WTC11 (cell line): Measurements from ENCODE around the gene KBTBD13. TPM values are rescaled to one million over a fixed set of nuclear protein-coding genes. Genes with fewer than 3 reads are reported as not detected.

Experiments
- ATAC-seq: fragments of 200-7000 bp; cut with Tn5 transposase; 2 replicates; pipeline ENCODE4 v1.10.0; 2021; ENCODE audit warnings: mild to moderate bottlenecking, moderate library complexity
- CTCF ChIA-PET: fragments of 300-600 bp; sonication (Branson Sonifier 250); formaldehyde crosslinking; loops from one replicate; lab custom pipeline; 2021; ENCODE audit warnings: antibody characterized with exemption; lab: Charles Lee
- POLR2A ChIA-PET: fragments of 350-600 bp; sonication (Branson Sonifier 250); formaldehyde crosslinking; loops from one replicate; lab custom pipeline; 2021; ENCODE audit warnings: antibody characterized with exemption; lab: Charles Lee
- DNase-seq: peaks from one replicate; pipeline ENCODE4 v3.0.0; 2021; ENCODE audit warnings: low spot score
- H3K27ac Mint-ChIP-seq: 2 replicates; pipeline ENCODE4 v1.8.0; 2021; ENCODE audit warnings: mixed read lengths
- H3K27me3 Mint-ChIP-seq: 2 replicates; pipeline ENCODE4 v1.8.0; 2021; ENCODE audit warnings: low read depth, mild to moderate bottlenecking, moderate library complexity, mixed read lengths
- H3K36me3 Mint-ChIP-seq: 2 replicates; pipeline ENCODE4 v1.8.0; 2021; ENCODE audit warnings: mixed read lengths
- H3K4me1 Mint-ChIP-seq: 2 replicates; pipeline ENCODE4 v1.8.0; 2022; ENCODE audit warnings: mixed read lengths
- H3K4me3 Mint-ChIP-seq: 2 replicates; pipeline ENCODE4 v1.8.0; 2021; ENCODE audit warnings: mild to moderate bottlenecking, moderate library complexity, mixed read lengths
- H3K9me3 Mint-ChIP-seq: 2 replicates; pipeline ENCODE4 v1.8.0; 2021; ENCODE audit warnings: mixed read lengths
- CREM ChIP-seq: sonication (generic); formaldehyde crosslinking; IDR thresholded peaks from 2 replicates; pipeline ENCODE4 v1.8.1; 2022; ENCODE audit warnings: mild to moderate bottlenecking, missing genetic modification reagents, moderate library complexity
- FOXK1 ChIP-seq: sonication (generic); formaldehyde crosslinking; IDR thresholded peaks from 2 replicates; pipeline ENCODE4 v1.8.0; 2022; ENCODE audit warnings: mild to moderate bottlenecking, moderate library complexity, missing genetic modification reagents
- IRF2 ChIP-seq: sonication (generic); formaldehyde crosslinking; IDR thresholded peaks from 2 replicates; pipeline ENCODE4 v1.8.0; 2022; ENCODE audit warnings: low read depth, missing genetic modification reagents, borderline replicate concordance
- NFYB ChIP-seq: sonication (generic); formaldehyde crosslinking; conservative IDR thresholded peaks from 2 replicates; pipeline ENCODE4 v1.8.0; 2022; ENCODE audit warnings: low read depth, missing genetic modification reagents
- OVOL2 ChIP-seq: fragments of 250-450 bp; sonication (Bioruptor Pico); IDR thresholded peaks from 2 replicates; pipeline ENCODE4 v1.9.0; 2021; ENCODE audit warnings: mild to moderate bottlenecking, borderline replicate concordance
- SOX15 ChIP-seq: fragments of 250-450 bp; sonication (Bioruptor Pico); IDR thresholded peaks from 2 replicates; pipeline ENCODE4 v1.9.0; 2021; ENCODE audit warnings: mild to moderate bottlenecking
- ZNF232 ChIP-seq: sonication (generic); formaldehyde crosslinking; IDR thresholded peaks from 2 replicates; pipeline ENCODE4 v1.8.0; 2022; ENCODE audit warnings: mild to moderate bottlenecking, missing genetic modification reagents
- ZNF263 ChIP-seq: sonication (generic); formaldehyde crosslinking; IDR thresholded peaks from 2 replicates; pipeline ENCODE4 v1.8.1; 2022; ENCODE audit warnings: low read depth, mild to moderate bottlenecking, moderate library complexity, missing genetic modification reagents
- total RNA-seq: library from RNA; stranded (reverse); gene quantifications from 3 replicates; pipeline ENCODE4 v1.2.3, GENCODE V29; 2021
- TF ChIP-seq, protein P1 (sequence below): sonication (generic); formaldehyde crosslinking; IDR thresholded peaks from 2 replicates; pipeline ENCODE4 v1.8.1; 2023; ENCODE audit warnings: mild to moderate bottlenecking, missing genetic modification reagents, borderline replicate concordance
- TF ChIP-seq, protein P2 (sequence below): sonication (generic); formaldehyde crosslinking; IDR thresholded peaks from 2 replicates; pipeline ENCODE4 v1.8.1; 2022; ENCODE audit warnings: low read depth, missing genetic modification reagents, borderline replicate concordance
- TF ChIP-seq, protein P3 (sequence below): sonication (generic); formaldehyde crosslinking; IDR thresholded peaks from 2 replicates; pipeline ENCODE4 v1.8.0; 2023; ENCODE audit warnings: mild to moderate bottlenecking, missing genetic modification reagents
- TF ChIP-seq, protein P4 (sequence below): sonication (generic); formaldehyde crosslinking; IDR thresholded peaks from 2 replicates; pipeline ENCODE4 v1.8.0; 2022; ENCODE audit warnings: mild to moderate bottlenecking, missing genetic modification reagents
- TF ChIP-seq, protein P5 (sequence below): sonication (generic); formaldehyde crosslinking; IDR thresholded peaks from 2 replicates; pipeline ENCODE4 v1.8.0; 2023; ENCODE audit warnings: missing genetic modification reagents
- TF ChIP-seq, protein P6 (sequence below): fragments of 250-450 bp; sonication (Bioruptor Pico); IDR thresholded peaks from 2 replicates; pipeline ENCODE4 v1.9.0; 2021; ENCODE audit warnings: mild to moderate bottlenecking
- TF ChIP-seq, protein P7 (sequence below): sonication (generic); formaldehyde crosslinking; IDR thresholded peaks from 2 replicates; pipeline ENCODE4 v1.8.1; 2023; ENCODE audit warnings: mild to moderate bottlenecking, missing genetic modification reagents, moderate library complexity
- TF ChIP-seq, protein P8 (sequence below): sonication (generic); formaldehyde crosslinking; IDR thresholded peaks from 2 replicates; pipeline ENCODE4 v1.8.0; 2022; ENCODE audit warnings: mild to moderate bottlenecking, missing genetic modification reagents
- TF ChIP-seq, protein P9 (sequence below): sonication (generic); formaldehyde crosslinking; IDR thresholded peaks from 2 replicates; pipeline ENCODE4 v1.8.1; 2022; ENCODE audit warnings: mild to moderate bottlenecking, moderate library complexity, missing genetic modification reagents
- TF ChIP-seq, protein P10 (sequence below): sonication (generic); formaldehyde crosslinking; conservative IDR thresholded peaks from 2 replicates; pipeline ENCODE4 v1.8.1; 2022; ENCODE audit warnings: mild to moderate bottlenecking, missing genetic modification reagents

KBTBD13 gene
- total RNA-seq, 1 experiment from 2014 or later: not detected

DNA sequence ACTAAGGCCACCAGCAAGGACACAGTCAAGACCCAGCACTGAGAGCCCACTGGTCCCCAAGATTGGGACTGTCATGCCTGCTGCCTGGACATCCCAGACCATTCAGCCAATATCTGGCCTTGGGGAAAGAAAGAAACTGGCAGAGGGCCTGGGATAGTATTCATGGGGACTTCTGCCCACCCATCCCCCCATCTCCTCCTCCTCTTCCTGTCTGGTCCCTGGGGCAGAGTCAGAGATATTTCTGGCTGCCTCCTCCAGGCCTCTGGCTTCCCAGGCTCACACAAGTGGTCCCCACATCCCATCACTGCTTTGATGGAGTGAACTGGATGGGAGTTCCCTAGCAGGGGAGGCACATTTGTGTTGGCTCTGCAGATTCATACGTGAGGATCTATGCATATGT, 4.5 kb upstream of the KBTBD13 start (continued):
- TF ChIP-seq, protein P1, sequence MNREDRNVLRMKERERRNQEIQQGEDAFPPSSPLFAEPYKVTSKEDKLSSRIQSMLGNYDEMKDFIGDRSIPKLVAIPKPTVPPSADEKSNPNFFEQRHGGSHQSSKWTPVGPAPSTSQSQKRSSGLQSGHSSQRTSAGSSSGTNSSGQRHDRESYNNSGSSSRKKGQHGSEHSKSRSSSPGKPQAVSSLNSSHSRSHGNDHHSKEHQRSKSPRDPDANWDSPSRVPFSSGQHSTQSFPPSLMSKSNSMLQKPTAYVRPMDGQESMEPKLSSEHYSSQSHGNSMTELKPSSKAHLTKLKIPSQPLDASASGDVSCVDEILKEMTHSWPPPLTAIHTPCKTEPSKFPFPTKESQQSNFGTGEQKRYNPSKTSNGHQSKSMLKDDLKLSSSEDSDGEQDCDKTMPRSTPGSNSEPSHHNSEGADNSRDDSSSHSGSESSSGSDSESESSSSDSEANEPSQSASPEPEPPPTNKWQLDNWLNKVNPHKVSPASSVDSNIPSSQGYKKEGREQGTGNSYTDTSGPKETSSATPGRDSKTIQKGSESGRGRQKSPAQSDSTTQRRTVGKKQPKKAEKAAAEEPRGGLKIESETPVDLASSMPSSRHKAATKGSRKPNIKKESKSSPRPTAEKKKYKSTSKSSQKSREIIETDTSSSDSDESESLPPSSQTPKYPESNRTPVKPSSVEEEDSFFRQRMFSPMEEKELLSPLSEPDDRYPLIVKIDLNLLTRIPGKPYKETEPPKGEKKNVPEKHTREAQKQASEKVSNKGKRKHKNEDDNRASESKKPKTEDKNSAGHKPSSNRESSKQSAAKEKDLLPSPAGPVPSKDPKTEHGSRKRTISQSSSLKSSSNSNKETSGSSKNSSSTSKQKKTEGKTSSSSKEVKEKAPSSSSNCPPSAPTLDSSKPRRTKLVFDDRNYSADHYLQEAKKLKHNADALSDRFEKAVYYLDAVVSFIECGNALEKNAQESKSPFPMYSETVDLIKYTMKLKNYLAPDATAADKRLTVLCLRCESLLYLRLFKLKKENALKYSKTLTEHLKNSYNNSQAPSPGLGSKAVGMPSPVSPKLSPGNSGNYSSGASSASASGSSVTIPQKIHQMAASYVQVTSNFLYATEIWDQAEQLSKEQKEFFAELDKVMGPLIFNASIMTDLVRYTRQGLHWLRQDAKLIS (CRISPR knock-in tag): no peak

DNA sequence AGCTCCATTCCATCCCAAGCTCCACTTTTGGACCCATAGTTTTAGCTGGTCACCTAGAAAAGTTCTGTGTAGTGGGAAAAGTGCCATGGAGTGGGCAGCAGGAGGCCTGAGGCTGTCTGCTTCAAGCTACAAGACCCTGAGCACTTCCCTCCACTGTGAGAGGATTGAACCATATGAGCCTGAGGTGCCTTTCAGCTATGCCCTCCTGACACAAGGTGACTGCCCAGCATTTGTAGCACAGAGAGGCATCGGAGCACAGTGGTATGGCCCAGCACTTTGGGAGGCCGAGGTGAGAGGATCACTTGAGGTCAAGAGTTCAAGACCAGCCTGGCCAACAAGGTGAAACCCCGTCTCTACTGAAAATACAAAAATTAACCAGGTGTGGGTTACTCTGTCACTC, 3.9 kb upstream of the KBTBD13 start:
- Mint-ChIP-seq H3K36me3 (peaks cover 4% of the 10 kb centered on the region; the same call in 1 of the 2 replicates), H3K27ac (no peak overlapping the region), H3K27me3 (peaks cover 14% of the 10 kb centered on the region), H3K9me3 (peaks cover 11% of the 10 kb centered on the region), H3K4me3 (no peak overlapping the region), H3K4me1 (peaks cover 19% of the 10 kb centered on the region)
- ChIA-PET CTCF (interaction anchor here (1.1 kb wide), 1 partner anchor 14 kb away, joined by 3 read pairs; no protein-coding TSS in a partner anchor), POLR2A (no interaction called here)
- DNase-seq (no peak), ATAC-seq (no peak)
- TF ChIP-seq, protein P2, sequence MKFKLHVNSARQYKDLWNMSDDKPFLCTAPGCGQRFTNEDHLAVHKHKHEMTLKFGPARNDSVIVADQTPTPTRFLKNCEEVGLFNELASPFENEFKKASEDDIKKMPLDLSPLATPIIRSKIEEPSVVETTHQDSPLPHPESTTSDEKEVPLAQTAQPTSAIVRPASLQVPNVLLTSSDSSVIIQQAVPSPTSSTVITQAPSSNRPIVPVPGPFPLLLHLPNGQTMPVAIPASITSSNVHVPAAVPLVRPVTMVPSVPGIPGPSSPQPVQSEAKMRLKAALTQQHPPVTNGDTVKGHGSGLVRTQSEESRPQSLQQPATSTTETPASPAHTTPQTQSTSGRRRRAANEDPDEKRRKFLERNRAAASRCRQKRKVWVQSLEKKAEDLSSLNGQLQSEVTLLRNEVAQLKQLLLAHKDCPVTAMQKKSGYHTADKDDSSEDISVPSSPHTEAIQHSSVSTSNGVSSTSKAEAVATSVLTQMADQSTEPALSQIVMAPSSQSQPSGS (CRISPR knock-in tag): no peak
- TF ChIP-seq, protein P3, sequence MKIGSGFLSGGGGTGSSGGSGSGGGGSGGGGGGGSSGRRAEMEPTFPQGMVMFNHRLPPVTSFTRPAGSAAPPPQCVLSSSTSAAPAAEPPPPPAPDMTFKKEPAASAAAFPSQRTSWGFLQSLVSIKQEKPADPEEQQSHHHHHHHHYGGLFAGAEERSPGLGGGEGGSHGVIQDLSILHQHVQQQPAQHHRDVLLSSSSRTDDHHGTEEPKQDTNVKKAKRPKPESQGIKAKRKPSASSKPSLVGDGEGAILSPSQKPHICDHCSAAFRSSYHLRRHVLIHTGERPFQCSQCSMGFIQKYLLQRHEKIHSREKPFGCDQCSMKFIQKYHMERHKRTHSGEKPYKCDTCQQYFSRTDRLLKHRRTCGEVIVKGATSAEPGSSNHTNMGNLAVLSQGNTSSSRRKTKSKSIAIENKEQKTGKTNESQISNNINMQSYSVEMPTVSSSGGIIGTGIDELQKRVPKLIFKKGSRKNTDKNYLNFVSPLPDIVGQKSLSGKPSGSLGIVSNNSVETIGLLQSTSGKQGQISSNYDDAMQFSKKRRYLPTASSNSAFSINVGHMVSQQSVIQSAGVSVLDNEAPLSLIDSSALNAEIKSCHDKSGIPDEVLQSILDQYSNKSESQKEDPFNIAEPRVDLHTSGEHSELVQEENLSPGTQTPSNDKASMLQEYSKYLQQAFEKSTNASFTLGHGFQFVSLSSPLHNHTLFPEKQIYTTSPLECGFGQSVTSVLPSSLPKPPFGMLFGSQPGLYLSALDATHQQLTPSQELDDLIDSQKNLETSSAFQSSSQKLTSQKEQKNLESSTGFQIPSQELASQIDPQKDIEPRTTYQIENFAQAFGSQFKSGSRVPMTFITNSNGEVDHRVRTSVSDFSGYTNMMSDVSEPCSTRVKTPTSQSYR (CRISPR knock-in tag): no peak
- TF ChIP-seq, protein P4, sequence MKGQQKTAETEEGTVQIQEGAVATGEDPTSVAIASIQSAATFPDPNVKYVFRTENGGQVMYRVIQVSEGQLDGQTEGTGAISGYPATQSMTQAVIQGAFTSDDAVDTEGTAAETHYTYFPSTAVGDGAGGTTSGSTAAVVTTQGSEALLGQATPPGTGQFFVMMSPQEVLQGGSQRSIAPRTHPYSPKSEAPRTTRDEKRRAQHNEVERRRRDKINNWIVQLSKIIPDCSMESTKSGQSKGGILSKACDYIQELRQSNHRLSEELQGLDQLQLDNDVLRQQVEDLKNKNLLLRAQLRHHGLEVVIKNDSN (CRISPR knock-in tag): no peak
- TF ChIP-seq IRF2 (CRISPR knock-in tag) (no peak), NFYB (CRISPR knock-in tag) (no peak), ZNF232 (no peak), ZNF263 (CRISPR knock-in tag) (no peak), CREM (CRISPR knock-in tag) (no peak), SOX15 (CRISPR knock-in tag) (no peak), OVOL2 (CRISPR knock-in tag) (no peak), FOXK1 (CRISPR knock-in tag) (no peak)
- TF ChIP-seq, protein P5, sequence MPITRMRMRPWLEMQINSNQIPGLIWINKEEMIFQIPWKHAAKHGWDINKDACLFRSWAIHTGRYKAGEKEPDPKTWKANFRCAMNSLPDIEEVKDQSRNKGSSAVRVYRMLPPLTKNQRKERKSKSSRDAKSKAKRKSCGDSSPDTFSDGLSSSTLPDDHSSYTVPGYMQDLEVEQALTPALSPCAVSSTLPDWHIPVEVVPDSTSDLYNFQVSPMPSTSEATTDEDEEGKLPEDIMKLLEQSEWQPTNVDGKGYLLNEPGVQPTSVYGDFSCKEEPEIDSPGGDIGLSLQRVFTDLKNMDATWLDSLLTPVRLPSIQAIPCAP (CRISPR knock-in tag): no peak
- TF ChIP-seq, protein P6, sequence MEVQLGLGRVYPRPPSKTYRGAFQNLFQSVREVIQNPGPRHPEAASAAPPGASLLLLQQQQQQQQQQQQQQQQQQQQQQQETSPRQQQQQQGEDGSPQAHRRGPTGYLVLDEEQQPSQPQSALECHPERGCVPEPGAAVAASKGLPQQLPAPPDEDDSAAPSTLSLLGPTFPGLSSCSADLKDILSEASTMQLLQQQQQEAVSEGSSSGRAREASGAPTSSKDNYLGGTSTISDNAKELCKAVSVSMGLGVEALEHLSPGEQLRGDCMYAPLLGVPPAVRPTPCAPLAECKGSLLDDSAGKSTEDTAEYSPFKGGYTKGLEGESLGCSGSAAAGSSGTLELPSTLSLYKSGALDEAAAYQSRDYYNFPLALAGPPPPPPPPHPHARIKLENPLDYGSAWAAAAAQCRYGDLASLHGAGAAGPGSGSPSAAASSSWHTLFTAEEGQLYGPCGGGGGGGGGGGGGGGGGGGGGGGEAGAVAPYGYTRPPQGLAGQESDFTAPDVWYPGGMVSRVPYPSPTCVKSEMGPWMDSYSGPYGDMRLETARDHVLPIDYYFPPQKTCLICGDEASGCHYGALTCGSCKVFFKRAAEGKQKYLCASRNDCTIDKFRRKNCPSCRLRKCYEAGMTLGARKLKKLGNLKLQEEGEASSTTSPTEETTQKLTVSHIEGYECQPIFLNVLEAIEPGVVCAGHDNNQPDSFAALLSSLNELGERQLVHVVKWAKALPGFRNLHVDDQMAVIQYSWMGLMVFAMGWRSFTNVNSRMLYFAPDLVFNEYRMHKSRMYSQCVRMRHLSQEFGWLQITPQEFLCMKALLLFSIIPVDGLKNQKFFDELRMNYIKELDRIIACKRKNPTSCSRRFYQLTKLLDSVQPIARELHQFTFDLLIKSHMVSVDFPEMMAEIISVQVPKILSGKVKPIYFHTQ (CRISPR knock-in tag): no peak
- TF ChIP-seq, protein P7, sequence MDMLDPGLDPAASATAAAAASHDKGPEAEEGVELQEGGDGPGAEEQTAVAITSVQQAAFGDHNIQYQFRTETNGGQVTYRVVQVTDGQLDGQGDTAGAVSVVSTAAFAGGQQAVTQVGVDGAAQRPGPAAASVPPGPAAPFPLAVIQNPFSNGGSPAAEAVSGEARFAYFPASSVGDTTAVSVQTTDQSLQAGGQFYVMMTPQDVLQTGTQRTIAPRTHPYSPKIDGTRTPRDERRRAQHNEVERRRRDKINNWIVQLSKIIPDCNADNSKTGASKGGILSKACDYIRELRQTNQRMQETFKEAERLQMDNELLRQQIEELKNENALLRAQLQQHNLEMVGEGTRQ (CRISPR knock-in tag): no peak
- TF ChIP-seq, protein P8, sequence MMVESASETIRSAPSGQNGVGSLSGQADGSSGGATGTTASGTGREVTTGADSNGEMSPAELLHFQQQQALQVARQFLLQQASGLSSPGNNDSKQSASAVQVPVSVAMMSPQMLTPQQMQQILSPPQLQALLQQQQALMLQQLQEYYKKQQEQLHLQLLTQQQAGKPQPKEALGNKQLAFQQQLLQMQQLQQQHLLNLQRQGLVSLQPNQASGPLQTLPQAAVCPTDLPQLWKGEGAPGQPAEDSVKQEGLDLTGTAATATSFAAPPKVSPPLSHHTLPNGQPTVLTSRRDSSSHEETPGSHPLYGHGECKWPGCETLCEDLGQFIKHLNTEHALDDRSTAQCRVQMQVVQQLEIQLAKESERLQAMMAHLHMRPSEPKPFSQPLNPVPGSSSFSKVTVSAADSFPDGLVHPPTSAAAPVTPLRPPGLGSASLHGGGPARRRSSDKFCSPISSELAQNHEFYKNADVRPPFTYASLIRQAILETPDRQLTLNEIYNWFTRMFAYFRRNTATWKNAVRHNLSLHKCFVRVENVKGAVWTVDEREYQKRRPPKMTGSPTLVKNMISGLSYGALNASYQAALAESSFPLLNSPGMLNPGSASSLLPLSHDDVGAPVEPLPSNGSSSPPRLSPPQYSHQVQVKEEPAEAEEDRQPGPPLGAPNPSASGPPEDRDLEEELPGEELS (CRISPR knock-in tag): no peak
- TF ChIP-seq, protein P9, sequence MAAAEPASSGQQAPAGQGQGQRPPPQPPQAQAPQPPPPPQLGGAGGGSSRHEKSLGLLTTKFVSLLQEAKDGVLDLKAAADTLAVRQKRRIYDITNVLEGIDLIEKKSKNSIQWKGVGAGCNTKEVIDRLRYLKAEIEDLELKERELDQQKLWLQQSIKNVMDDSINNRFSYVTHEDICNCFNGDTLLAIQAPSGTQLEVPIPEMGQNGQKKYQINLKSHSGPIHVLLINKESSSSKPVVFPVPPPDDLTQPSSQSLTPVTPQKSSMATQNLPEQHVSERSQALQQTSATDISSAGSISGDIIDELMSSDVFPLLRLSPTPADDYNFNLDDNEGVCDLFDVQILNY (CRISPR knock-in tag): no peak
- TF ChIP-seq, protein P10, sequence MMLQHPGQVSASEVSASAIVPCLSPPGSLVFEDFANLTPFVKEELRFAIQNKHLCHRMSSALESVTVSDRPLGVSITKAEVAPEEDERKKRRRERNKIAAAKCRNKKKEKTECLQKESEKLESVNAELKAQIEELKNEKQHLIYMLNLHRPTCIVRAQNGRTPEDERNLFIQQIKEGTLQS (CRISPR knock-in tag): no peak
